ENCODE measurements around the gene FKBP2.

Gene FKBP2

GRCh38 chr11:64240435-64241240 is at the start of gene FKBP2:
FKBP2 (plus strand) TSS chr11:64241095; CDS start chr11:64242388, 1,293 bp downstream.
- peak; percentile 94 for DNase-seq (ENCODE audit: low read depth)

- no peak for DNase-seq (ENCODE audit: low read depth)
Observed at GRCh38 chr11:64192434-64192833, 48.5 kb upstream of the FKBP2 start.

- no peak for DNase-seq (ENCODE audit: low read depth)
Observed at GRCh38 chr11:64196626-64197025, 44.3 kb upstream of the FKBP2 start.

GRCh38 chr11:64198511-64198910 is 42.4 kb upstream of the FKBP2 start:
- no peak for DNase-seq (ENCODE audit: low read depth)

- DNase-seq (ENCODE audit: low read depth): no peak
Observed at GRCh38 chr11:64201543-64201942, 39.4 kb upstream of the FKBP2 start.

GRCh38 chr11:64202992-64203391 is 37.9 kb upstream of the FKBP2 start:
- no peak for DNase-seq (ENCODE audit: low read depth)

GRCh38 chr11:64203421-64204079 is 37.3 kb upstream of the FKBP2 start:
- no peak for DNase-seq (ENCODE audit: low read depth)

- no peak for DNase-seq (ENCODE audit: low read depth)
Observed at GRCh38 chr11:64204080-64204440, 36.8 kb upstream of the FKBP2 start.

- peak; percentile 96 for DNase-seq (ENCODE audit: low read depth)
Observed at GRCh38 chr11:64204464-64204989, 36.4 kb upstream of the FKBP2 start.

GRCh38 chr11:64206457-64207255 is 34.2 kb upstream of the FKBP2 start, which contains the start of gene FERMT3:
FERMT3 (plus strand) TSS chr11:64206721; CDS start chr11:64207365, 644 bp downstream.
- no peak for DNase-seq (ENCODE audit: low read depth)

- DNase-seq (ENCODE audit: low read depth): no peak
Observed at GRCh38 chr11:64207256-64208085, 33.4 kb upstream of the FKBP2 start.

GRCh38 chr11:64208086-64208795 is 32.7 kb upstream of the FKBP2 start:
- no peak for DNase-seq (ENCODE audit: low read depth)

- no peak for DNase-seq (ENCODE audit: low read depth)
Observed at GRCh38 chr11:64208796-64209562, 31.9 kb upstream of the FKBP2 start.

- no peak for DNase-seq (ENCODE audit: low read depth)
Observed at GRCh38 chr11:64209563-64209843, 31.4 kb upstream of the FKBP2 start.

- no peak for DNase-seq (ENCODE audit: low read depth)
Observed at GRCh38 chr11:64210301-64211020, 30.4 kb upstream of the FKBP2 start.

- no peak for DNase-seq (ENCODE audit: low read depth)
Observed at GRCh38 chr11:64211181-64211872, 29.6 kb upstream of the FKBP2 start.

- no peak for DNase-seq (ENCODE audit: low read depth)
Observed at GRCh38 chr11:64216879-64217278, 24.0 kb upstream of the FKBP2 start.

- DNase-seq (ENCODE audit: low read depth): no peak
Observed at GRCh38 chr11:64218628-64219353, 22.1 kb upstream of the FKBP2 start.

All from fibroblast of the conjunctiva (primary cell).